ENCODE results near the gene HAAO. TPM values are rescaled to one million over a fixed set of nuclear protein-coding genes. Genes with fewer than 3 reads are reported as not detected.

Gene HAAO
- total RNA-seq, 3 donors from 2014 or later = 5.8 to 38.4 (median 9.8) TPM

DNA sequence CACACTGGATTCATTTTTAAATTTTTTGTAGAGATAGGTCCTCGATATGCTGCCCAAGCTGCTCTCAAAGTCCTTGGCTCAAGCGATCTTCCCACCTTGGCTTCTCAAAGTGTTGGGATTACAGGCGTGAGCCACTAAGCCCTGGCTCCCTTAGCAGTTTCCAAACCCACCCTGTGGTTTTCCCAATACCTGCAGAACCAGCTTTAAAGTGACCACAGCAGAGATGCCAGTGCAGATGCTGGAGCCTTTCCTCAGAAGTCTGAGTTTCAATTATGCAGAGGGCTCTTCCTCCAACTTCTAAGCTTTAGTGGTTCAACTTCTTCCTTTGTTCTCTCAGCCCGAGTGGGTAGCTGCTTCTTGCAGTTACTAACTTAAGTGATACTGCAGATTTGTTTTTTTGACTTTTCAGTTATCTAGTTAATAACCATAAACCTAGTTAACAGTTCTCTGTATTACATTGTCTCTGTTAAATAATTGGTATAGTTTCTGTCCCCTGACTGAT lies 8.1 kb upstream of the HAAO start:
- TF ChIP-seq, protein P1, sequence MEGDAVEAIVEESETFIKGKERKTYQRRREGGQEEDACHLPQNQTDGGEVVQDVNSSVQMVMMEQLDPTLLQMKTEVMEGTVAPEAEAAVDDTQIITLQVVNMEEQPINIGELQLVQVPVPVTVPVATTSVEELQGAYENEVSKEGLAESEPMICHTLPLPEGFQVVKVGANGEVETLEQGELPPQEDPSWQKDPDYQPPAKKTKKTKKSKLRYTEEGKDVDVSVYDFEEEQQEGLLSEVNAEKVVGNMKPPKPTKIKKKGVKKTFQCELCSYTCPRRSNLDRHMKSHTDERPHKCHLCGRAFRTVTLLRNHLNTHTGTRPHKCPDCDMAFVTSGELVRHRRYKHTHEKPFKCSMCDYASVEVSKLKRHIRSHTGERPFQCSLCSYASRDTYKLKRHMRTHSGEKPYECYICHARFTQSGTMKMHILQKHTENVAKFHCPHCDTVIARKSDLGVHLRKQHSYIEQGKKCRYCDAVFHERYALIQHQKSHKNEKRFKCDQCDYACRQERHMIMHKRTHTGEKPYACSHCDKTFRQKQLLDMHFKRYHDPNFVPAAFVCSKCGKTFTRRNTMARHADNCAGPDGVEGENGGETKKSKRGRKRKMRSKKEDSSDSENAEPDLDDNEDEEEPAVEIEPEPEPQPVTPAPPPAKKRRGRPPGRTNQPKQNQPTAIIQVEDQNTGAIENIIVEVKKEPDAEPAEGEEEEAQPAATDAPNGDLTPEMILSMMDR (IDR thresholded peaks at IDR 0.05) = no peak
- no peak for ATAC-seq
- intact Hi-C loops (cut with DNase I, micrococcal nuclease) = no loop called here
- H3K4me3 ChIP-seq = no peak overlapping the region
- H3K36me3 ChIP-seq (ENCODE audit: low read depth) = no peaks in the 10 kb centered on the region
- H3K9me3 ChIP-seq = no peaks in the 10 kb centered on the region
- H3K4me1 ChIP-seq (ENCODE audit: low read depth) = peaks cover 2% of the 10 kb centered on the region
- no peak for DNase-seq

- intact Hi-C loops (cut with DNase I, micrococcal nuclease) = no loop called here
- DNase-seq = no peak
- TF ChIP-seq, protein P1 (IDR thresholded peaks at IDR 0.05) = no peak
- no peaks in the 10 kb centered on the region for H3K9me3 ChIP-seq
- H3K4me3 ChIP-seq = no peak overlapping the region
- peaks cover 2% of the 10 kb centered on the region for H3K4me1 ChIP-seq (ENCODE audit: low read depth)
- H3K36me3 ChIP-seq (ENCODE audit: low read depth) = no peaks in the 10 kb centered on the region
- no peak for ATAC-seq
Measured at GRCh38 chr2:42799881-42800280, 7.5 kb upstream of the HAAO start.

DNA sequence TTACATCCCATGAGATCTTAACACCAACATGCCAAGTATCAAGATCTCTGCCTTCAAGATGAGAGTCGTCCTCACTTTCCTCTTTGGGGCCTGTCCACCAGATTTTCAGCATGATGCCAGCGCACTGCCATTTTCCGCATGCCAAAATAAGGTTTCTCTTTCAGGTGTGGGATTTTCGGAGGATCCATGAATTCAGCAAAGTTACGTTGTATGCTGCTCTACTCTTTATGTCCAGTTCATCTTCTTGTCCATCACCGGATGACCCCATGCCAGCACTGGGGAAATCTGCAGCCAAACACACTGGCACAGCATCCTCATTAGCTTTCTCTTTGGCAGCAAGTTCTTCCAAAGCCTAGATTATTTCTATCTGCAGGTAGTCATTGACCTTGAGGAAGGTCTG lies 4.9 kb upstream of the HAAO start:
- H3K9me3 ChIP-seq = no peaks in the 10 kb centered on the region
- intact Hi-C loops (cut with DNase I, micrococcal nuclease) = no loop called here
- no peak for ATAC-seq
- H3K4me3 ChIP-seq = no peak overlapping the region
- no peak for DNase-seq
- TF ChIP-seq, protein P1 (IDR thresholded peaks at IDR 0.05) = no peak
- peaks cover 2% of the 10 kb centered on the region for H3K4me1 ChIP-seq (ENCODE audit: low read depth)
- no peaks in the 10 kb centered on the region for H3K36me3 ChIP-seq (ENCODE audit: low read depth)

GRCh38 chr2:42796427-42797248 lies 4.3 kb upstream of the HAAO start:
- Histone ChIP-seq H3K4me1 (ENCODE audit: low read depth) (peaks cover 2% of the 10 kb centered on the region), H3K36me3 (ENCODE audit: low read depth) (no peaks in the 10 kb centered on the region), H3K9me3 (no peaks in the 10 kb centered on the region), H3K4me3 (no peak overlapping the region)
- TF ChIP-seq, protein P1 (IDR thresholded peaks at IDR 0.05) = no peak
- intact Hi-C loops (cut with DNase I, micrococcal nuclease) = no loop called here
- ATAC-seq (no peak), DNase-seq (no peak)

DNA sequence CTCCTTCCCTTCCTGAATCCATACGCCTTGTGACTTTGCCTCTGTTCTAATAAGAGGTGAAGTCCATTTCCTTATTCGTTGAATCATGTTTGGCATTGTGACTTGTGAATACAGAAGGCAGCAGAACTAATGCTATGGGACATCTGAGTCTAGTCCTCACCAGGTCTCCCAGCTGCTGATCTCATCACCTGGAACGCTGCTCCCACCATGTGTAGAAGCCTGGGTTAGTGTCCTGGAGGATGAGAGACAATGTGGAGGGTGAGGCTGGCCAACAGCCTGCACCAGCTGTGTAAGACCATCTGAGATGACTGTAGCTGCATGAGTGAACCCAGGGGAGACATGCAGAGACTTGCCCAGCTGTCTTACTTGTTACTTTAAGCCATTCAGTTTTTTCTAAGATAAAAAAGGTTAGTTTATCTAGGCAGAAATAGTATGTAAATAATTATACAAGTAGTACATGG lies 3.5 kb upstream of the HAAO start:
- H3K36me3 ChIP-seq (ENCODE audit: low read depth) = no peaks in the 10 kb centered on the region
- no peak overlapping the region for H3K4me3 ChIP-seq
- intact Hi-C loops (cut with DNase I, micrococcal nuclease) = no loop called here
- H3K4me1 ChIP-seq (ENCODE audit: low read depth) = no peaks in the 10 kb centered on the region
- ATAC-seq (no peak), DNase-seq (no peak)
- no peaks in the 10 kb centered on the region for H3K9me3 ChIP-seq
- TF ChIP-seq, protein P1 (IDR thresholded peaks at IDR 0.05) = no peak

Measured in mucosa of descending colon (tissue), 3 donors.